ENCODE data around the gene HAVCR1.
"Not testable (repeated sequence)": the region's sequence is repeated elsewhere in the genome, so short reads cannot be mapped to it uniquely, and the experiment has no call there.

HAVCR1 gene

DNA sequence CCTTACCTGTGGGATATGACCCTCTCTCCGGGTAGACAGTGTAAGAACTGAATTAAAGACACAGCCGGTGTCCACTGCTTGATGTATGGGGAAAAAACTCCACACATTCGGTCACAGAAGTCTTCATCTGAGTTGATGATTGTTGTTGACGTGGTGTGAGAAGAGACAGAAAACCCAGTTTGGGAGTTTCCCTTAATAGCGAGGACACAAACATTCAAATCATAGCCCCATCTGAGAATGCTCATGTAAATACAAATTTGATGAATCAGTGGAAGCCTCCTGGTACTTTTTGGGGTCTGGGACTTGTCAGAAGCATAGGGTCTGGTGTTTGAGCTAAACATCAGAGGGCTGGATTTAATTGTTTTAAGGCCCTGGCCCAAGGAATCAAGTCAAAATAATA lies 11.0 kb downstream of the HAVCR1 start:
- no peaks in the 10 kb centered on the region for H3K27me3 ChIP-seq (ENCODE audit: insufficient read depth, low read length, poor library complexity)
- peak overlapping the region; percentile 62 for H3K4ac ChIP-seq (ENCODE audit: low read depth, low read length)
- H2BK120ac ChIP-seq (ENCODE audit: low read depth, low read length) = peak overlapping the region; percentile 74
- H4K5ac ChIP-seq (ENCODE audit: low read length) = no peak overlapping the region
- H3K79me2 ChIP-seq (ENCODE audit: control insufficient read depth, insufficient read depth, low read length) = no peaks in the 10 kb centered on the region
- no peak overlapping the region for H3K4me2 ChIP-seq (ENCODE audit: low read length)
- H3K79me1 ChIP-seq (ENCODE audit: low read length) = no peaks in the 10 kb centered on the region
- no peak overlapping the region for H3K23ac ChIP-seq (ENCODE audit: low read length)
- H2BK5ac ChIP-seq (ENCODE audit: low read length) = no peak overlapping the region
- peak overlapping the region; percentile 78 for H3K18ac ChIP-seq (ENCODE audit: low read length)
- no CpG with 5 or more reads among the region's 5 CpGs for WGBS (ENCODE audit: extremely low coverage, insufficient coverage, low lambda C conversion rate)
- no peaks in the 10 kb centered on the region for H3K36me3 ChIP-seq (ENCODE audit: control insufficient read depth, insufficient read depth, low read length)
- no peak overlapping the region for H3K9ac ChIP-seq (ENCODE audit: low read length)
- H4K8ac ChIP-seq (ENCODE audit: low read depth, low read length) = no peak overlapping the region
- H3K56ac ChIP-seq (ENCODE audit: low read length) = no peak overlapping the region
- peak overlapping the region; percentile 12 for H2BK15ac ChIP-seq (replicated peaks; ENCODE audit: low read depth)
- no peak overlapping the region for H2AK5ac ChIP-seq (ENCODE audit: low read length)
- no peak overlapping the region for H3K27ac ChIP-seq (ENCODE audit: low read depth, low read length)
- DNase-seq = no peak
- H3K4me1 ChIP-seq (ENCODE audit: control insufficient read depth, low read depth, low read length) = no peaks in the 10 kb centered on the region
- H3K4me3 ChIP-seq (ENCODE audit: low read length) = no peak overlapping the region

DNA sequence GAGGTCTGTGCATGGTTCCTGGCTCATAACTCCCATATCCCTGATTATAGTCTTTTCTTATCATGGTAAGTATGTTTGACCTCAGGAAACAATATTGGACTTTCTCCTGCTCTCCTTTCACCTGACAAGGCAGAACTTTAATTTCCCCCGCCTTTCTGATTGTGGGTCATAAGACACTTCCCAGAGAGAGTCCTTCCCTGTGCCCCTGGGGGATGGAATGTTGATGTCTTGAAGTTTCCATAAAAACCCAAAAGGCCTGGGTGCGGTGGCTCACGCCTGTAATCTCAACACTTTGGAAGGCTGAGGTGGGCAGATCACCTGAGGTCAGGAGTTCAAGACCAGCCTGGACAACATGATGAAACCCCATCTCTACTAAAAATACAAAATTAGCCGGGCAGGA lies 11.9 kb downstream of the HAVCR1 start:
- H3K27me3 ChIP-seq (ENCODE audit: insufficient read depth, low read length, poor library complexity); H3K4me2 ChIP-seq (ENCODE audit: low read length); H4K5ac ChIP-seq (ENCODE audit: low read length); H3K4me1 ChIP-seq (ENCODE audit: control insufficient read depth, low read depth, low read length); H3K4me3 ChIP-seq (ENCODE audit: low read length); H2BK15ac ChIP-seq (replicated peaks; ENCODE audit: low read depth); H3K9ac ChIP-seq (ENCODE audit: low read length); DNase-seq; H3K56ac ChIP-seq (ENCODE audit: low read length); H3K36me3 ChIP-seq (ENCODE audit: control insufficient read depth, insufficient read depth, low read length); H4K8ac ChIP-seq (ENCODE audit: low read depth, low read length); H3K18ac ChIP-seq (ENCODE audit: low read length); H3K23ac ChIP-seq (ENCODE audit: low read length); H3K79me1 ChIP-seq (ENCODE audit: low read length); H2AK5ac ChIP-seq (ENCODE audit: low read length); H2BK5ac ChIP-seq (ENCODE audit: low read length); H3K79me2 ChIP-seq (ENCODE audit: control insufficient read depth, insufficient read depth, low read length); H3K27ac ChIP-seq (ENCODE audit: low read depth, low read length): not testable (repeated sequence)
- Histone ChIP-seq H2BK120ac (ENCODE audit: low read depth, low read length) (peak overlapping the region; percentile 45), H3K4ac (ENCODE audit: low read depth, low read length) (peak overlapping the region; percentile 31)
- WGBS (ENCODE audit: extremely low coverage, insufficient coverage, low lambda C conversion rate) = no CpG with 5 or more reads among the region's 4 CpGs

DNA sequence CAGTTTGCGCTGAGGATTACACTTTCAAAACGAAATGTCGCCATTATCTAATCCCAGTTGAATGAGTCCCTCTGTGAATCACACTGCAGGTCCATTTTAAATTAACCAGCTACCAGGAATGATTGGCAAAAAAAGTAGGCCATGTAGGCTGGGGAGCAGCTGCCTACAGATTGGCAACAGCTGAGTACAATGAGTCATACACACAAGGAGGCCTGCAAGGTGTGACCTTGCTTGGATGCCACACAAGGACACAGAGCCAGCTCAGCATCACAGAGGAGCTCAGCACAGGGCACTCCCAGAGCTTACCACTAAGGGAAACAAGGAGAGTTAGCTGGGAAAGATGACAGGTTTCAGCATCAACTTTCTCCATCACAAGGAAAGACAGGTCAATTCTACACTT lies 12.9 kb downstream of the HAVCR1 start:
- no peak overlapping the region for H3K4me2 ChIP-seq (ENCODE audit: low read length)
- H3K36me3 ChIP-seq (ENCODE audit: control insufficient read depth, insufficient read depth, low read length) = no peaks in the 10 kb centered on the region
- H2BK5ac ChIP-seq (ENCODE audit: low read length) = no peak overlapping the region
- H3K27ac ChIP-seq (ENCODE audit: low read depth, low read length) = no peak overlapping the region
- H2BK120ac ChIP-seq (ENCODE audit: low read depth, low read length) = peak overlapping the region; percentile 49
- WGBS (ENCODE audit: extremely low coverage, insufficient coverage, low lambda C conversion rate) = no CpG with 5 or more reads among the region's 3 CpGs
- no peaks in the 10 kb centered on the region for H3K27me3 ChIP-seq (ENCODE audit: insufficient read depth, low read length, poor library complexity)
- no peaks in the 10 kb centered on the region for H3K79me1 ChIP-seq (ENCODE audit: low read length)
- no peaks in the 10 kb centered on the region for H3K4me1 ChIP-seq (ENCODE audit: control insufficient read depth, low read depth, low read length)
- no peak overlapping the region for H4K8ac ChIP-seq (ENCODE audit: low read depth, low read length)
- no peak overlapping the region for H4K5ac ChIP-seq (ENCODE audit: low read length)
- no peak overlapping the region for H2BK15ac ChIP-seq (replicated peaks; ENCODE audit: low read depth)
- H2AK5ac ChIP-seq (ENCODE audit: low read length) = no peak overlapping the region
- no peak overlapping the region for H3K56ac ChIP-seq (ENCODE audit: low read length)
- H3K23ac ChIP-seq (ENCODE audit: low read length) = no peak overlapping the region
- no peak overlapping the region for H3K4me3 ChIP-seq (ENCODE audit: low read length)
- DNase-seq = peak; percentile 70
- no peak overlapping the region for H3K4ac ChIP-seq (ENCODE audit: low read depth, low read length)
- H3K79me2 ChIP-seq (ENCODE audit: control insufficient read depth, insufficient read depth, low read length) = no peaks in the 10 kb centered on the region
- no peak overlapping the region for H3K9ac ChIP-seq (ENCODE audit: low read length)
- H3K18ac ChIP-seq (ENCODE audit: low read length) = no peak overlapping the region

DNA sequence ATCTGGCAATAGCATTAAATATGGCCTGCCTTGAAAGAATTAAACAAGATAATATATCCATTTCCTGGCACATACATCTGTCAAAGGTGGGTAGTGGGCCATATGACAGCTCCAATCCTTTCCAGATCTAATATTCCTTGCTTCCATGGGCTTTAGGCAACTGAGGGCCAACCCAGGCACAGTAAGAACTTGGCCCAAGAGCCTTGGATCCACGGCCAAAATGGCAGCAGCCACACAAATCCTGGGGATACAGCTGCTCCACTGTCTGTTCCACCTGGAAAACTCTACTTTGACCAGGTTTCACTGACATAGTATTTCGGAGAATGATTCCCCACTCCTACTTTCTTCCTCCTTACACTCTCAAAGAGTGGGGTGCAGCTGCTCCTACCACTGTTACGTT lies 13.3 kb downstream of the HAVCR1 start:
- H3K4me2 ChIP-seq (ENCODE audit: low read length) = no peak overlapping the region
- no peak overlapping the region for H3K9ac ChIP-seq (ENCODE audit: low read length)
- no peak overlapping the region for H3K23ac ChIP-seq (ENCODE audit: low read length)
- no peak overlapping the region for H2BK120ac ChIP-seq (ENCODE audit: low read depth, low read length)
- H3K4ac ChIP-seq (ENCODE audit: low read depth, low read length) = no peak overlapping the region
- no peak overlapping the region for H2BK15ac ChIP-seq (replicated peaks; ENCODE audit: low read depth)
- H2AK5ac ChIP-seq (ENCODE audit: low read length) = no peak overlapping the region
- H3K18ac ChIP-seq (ENCODE audit: low read length) = no peak overlapping the region
- H3K4me1 ChIP-seq (ENCODE audit: control insufficient read depth, low read depth, low read length) = no peaks in the 10 kb centered on the region
- no peak overlapping the region for H3K56ac ChIP-seq (ENCODE audit: low read length)
- no peaks in the 10 kb centered on the region for H3K27me3 ChIP-seq (ENCODE audit: insufficient read depth, low read length, poor library complexity)
- no peak overlapping the region for H3K27ac ChIP-seq (ENCODE audit: low read depth, low read length)
- H2BK5ac ChIP-seq (ENCODE audit: low read length) = no peak overlapping the region
- no peaks in the 10 kb centered on the region for H3K79me2 ChIP-seq (ENCODE audit: control insufficient read depth, insufficient read depth, low read length)
- no peaks in the 10 kb centered on the region for H3K36me3 ChIP-seq (ENCODE audit: control insufficient read depth, insufficient read depth, low read length)
- WGBS (ENCODE audit: extremely low coverage, insufficient coverage, low lambda C conversion rate) = no CpG with 5 or more reads among the region's 3 CpGs
- H3K79me1 ChIP-seq (ENCODE audit: low read length) = no peaks in the 10 kb centered on the region
- no peak overlapping the region for H4K8ac ChIP-seq (ENCODE audit: low read depth, low read length)
- no peak overlapping the region for H3K4me3 ChIP-seq (ENCODE audit: low read length)
- no peak overlapping the region for H4K5ac ChIP-seq (ENCODE audit: low read length)
- no peak for DNase-seq

DNA sequence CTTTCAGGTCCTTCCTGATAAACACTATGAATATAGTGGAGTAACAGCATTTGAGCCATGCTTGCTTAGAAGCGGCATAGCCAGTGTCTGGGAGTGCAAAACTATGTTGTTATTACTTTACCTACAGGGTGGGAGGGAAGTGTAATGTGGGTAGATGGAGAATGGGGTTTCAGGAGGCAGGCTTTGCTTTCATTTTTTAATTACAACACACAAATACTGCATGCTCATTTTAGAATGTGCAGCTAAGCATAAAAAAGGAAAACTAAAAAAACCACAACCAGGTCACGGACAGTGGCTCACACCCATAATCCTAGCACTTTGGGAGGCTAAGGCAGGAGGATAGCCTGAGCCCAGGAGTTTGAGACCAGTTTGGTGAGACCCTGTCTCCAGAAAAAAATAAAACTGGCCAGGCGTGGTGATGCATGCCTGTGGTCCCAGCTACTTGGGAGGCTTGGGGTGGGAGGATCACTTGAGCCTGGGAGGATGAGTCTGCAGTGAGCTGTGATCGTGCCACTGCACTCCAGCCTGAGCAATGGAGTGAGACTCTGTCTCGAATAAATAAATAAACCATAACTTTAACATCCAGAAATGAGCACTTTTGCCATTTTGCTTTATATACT lies 20.2 kb downstream of the HAVCR1 start:
- Histone ChIP-seq H3K4me3 (ENCODE audit: low read length) (no peak overlapping the region), H3K79me1 (ENCODE audit: low read length) (no peaks in the 10 kb centered on the region), H3K9ac (ENCODE audit: low read length) (no peak overlapping the region), H3K4me1 (ENCODE audit: control insufficient read depth, low read depth, low read length) (peaks cover 3% of the 10 kb centered on the region), H2BK15ac (replicated peaks; ENCODE audit: low read depth) (peak overlapping the region; percentile 97), H3K18ac (ENCODE audit: low read length) (peak overlapping the region; percentile 86), H3K4ac (ENCODE audit: low read depth, low read length) (peak overlapping the region; percentile 55), H2AK5ac (ENCODE audit: low read length) (no peak overlapping the region), H3K27me3 (ENCODE audit: insufficient read depth, low read length, poor library complexity) (no peaks in the 10 kb centered on the region), H3K27ac (ENCODE audit: low read depth, low read length) (no peak overlapping the region), H4K8ac (ENCODE audit: low read depth, low read length) (no peak overlapping the region), H2BK5ac (ENCODE audit: low read length) (no peak overlapping the region), H2BK120ac (ENCODE audit: low read depth, low read length) (peak overlapping the region; percentile 88), H3K23ac (ENCODE audit: low read length) (no peak overlapping the region), H4K5ac (ENCODE audit: low read length) (no peak overlapping the region), H3K4me2 (ENCODE audit: low read length) (no peak overlapping the region), H3K79me2 (ENCODE audit: control insufficient read depth, insufficient read depth, low read length) (no peaks in the 10 kb centered on the region), H3K36me3 (ENCODE audit: control insufficient read depth, insufficient read depth, low read length) (no peaks in the 10 kb centered on the region), H3K56ac (ENCODE audit: low read length) (peak overlapping the region; percentile 8)
- DNase-seq = no peak
- no CpG with 5 or more reads among the region's 5 CpGs for WGBS (ENCODE audit: extremely low coverage, insufficient coverage, low lambda C conversion rate)

Measured in mesendoderm (in vitro differentiated cells).